HG02763 (cell line): ENCODE results near the gene SVOP.

Experiments
- ATAC-seq: cut with Tn5 transposase; IDR thresholded peaks from one replicate; pipeline ENCODE4 v1.9.1; 2021; ENCODE audit warnings: mild to moderate bottlenecking, moderate library complexity; ENCODE audit not compliant: unreplicated experiment

Gene SVOP

DNA sequence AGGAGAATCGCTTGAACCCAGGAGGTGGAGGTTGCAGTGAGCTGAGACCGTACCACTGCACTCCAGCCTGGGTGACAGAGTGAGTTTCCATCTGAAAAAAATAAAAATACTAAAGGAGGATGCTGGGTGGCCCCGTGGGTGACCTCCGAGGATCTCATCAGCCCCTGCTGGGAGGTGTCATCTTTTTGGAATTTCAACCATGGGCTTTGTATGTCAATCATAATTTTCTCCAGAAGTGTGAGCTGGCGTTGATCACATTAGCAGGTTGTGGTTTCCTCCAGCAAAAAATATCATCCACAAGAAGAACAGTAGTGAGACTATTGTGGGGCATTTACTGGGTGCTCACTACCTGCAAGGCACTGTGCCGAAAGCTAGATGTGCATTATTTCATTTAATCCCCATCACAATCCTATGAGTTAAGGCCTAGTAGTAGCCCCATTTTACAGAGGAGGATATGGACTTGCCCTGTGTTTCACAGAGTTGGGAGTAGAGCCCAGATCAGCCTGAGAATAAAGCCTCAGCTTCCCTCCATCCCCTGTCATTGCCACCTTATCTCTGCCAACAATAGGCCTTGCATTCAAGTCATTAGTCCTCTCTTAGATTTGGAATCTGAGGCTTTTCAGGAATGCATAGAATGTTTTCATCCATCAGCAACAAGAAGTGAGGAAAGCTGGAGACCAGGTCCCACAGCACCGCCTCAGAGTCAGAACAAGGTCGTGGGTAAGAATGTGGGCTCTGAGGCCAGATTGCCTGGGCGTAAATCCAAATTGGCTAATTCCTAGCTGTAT lies 39.8 kb downstream of the SVOP start:
- no peak for ATAC-seq

DNA sequence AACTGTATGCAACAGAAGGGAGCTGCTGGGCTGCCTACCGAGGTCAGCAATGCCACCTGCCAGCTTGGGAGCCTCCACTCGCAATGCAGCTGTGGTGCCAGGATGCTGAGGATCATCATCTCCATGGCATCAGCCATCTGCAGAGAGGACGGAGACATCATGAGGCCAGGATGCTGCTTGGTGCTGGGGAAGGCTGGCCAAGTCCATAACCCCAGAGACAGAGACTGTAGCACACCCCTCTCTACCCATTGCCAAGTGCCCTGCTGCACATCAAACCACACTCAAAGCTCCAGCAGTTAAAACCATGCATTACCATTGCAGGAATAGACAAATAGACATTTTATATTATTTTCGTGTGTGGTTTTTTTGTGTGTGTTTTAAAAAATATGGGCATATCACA lies 43.5 kb downstream of the SVOP start:
- ATAC-seq = no peak

DNA sequence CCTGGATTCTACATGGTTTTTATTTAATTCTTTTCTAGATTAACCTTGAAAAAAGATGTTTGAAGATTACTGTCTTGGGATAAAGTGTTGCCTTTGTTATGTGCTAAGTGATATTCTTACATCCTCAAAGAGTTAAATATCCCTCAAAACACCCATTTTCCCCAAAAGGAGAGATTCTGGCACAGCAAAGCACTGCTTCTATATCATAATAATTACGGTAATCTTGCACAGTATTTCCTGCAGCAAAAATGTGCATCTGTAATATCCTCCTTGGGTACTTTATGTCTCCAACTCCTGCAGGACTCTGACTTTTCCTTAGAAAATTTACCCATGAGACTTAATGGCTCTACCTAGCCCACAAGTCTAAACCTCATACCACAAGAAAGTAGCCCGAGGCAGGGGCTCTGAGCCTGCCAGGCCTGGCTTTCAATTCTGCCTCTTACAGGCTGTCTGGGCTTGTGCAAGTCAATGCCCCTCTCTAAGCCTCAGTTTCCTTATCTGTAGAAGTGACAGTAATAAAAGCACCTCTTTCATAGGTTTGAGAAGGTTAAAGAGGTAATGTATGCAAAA lies 45.8 kb downstream of the SVOP start:
- ATAC-seq = no peak

DNA sequence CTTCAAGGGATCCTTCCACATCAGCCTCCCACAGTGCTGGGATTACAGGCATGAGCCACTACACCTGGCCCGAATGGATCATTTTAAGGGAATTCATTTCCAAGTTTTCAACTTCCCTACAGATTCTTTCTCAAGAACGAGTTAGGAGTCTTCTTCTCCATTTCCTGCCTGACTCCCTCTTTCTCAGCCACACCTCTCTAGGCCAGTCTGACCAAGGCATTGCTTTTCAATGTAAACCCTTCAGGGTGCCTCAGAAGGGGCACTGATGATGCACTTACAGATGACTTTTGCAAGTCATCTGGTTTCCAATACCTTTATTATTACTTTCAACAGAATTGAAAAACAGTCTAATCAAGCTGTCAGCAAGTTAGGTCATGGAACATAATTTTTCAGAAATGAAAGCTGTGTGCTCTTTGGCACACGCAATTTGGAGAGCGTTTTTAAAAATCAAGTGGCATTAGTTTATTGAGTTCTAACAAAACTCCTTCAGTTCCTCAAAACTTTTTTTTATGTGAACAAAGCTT lies 47.2 kb downstream of the SVOP start:
- ATAC-seq = no peak

DNA sequence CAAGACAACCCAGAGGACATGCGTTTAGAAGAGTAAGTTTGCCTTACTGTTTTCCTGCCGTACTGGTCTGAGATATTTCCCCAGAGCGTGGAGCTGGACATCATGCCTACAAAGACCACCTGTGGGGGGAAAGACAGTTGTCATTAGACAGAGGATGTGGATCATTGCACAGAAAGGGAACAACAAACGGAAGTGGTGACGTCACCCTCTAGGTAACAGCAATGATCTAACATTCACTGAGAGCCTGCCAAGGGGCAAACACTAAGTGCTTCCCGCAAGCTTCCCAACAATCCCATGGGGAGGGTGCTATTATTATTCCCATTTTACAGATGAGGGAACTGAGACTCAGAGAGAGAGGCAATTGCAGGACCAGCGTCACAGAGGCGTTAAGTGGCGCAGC lies 48.5 kb downstream of the SVOP start:
- ATAC-seq = no peak

DNA sequence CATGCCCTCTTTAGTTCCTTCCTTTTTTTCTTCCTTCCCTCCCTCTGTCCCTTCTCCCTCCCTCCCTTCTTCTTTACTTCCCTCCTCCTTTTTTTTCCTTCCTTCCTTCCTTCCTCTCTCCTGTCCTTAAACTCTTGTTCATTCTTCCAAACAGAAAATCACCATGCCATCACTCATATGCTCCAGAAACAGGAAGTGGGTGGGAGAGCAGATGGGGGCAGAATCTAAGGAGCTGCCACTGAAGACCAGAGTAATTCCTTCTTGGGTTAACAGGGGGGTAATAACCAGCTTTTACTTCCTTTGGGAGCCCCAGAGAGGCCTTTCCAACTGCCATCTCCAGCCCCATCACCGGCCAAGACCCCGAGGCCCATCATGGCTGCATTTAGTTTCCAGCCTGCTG lies 51.2 kb downstream of the SVOP start:
- no peak for ATAC-seq

DNA sequence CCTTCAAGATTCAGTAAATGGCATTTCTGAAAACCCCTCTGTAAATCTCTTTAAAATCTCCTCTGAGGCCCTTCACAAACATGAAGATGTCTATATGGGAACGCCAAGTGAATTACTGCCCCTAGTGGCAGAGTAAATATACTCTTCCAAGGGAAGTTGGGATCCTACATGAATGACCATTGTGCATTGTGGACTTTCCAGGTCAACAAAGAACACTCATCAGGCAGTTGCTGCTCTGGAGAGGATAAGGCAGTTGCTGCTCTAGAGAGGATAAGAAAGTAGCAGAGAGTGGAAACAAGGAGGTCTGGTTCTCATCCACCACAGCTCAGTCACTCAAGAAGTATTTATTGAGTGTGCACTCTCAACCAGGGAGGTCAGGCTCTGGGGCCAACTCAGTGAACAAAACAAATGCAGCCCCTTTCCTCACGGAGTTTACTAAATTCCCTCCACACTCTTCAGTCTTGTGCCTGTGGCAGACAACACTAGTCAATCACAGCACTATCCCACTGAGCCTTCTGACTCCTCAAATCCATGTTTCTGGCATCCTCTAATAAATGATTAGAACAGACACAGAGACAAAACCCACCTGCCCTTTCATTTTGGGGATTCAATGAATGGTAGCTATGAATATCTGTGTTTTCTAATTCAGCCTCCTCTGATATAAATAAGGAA lies 52.9 kb downstream of the SVOP start:
- ATAC-seq = no peak

DNA sequence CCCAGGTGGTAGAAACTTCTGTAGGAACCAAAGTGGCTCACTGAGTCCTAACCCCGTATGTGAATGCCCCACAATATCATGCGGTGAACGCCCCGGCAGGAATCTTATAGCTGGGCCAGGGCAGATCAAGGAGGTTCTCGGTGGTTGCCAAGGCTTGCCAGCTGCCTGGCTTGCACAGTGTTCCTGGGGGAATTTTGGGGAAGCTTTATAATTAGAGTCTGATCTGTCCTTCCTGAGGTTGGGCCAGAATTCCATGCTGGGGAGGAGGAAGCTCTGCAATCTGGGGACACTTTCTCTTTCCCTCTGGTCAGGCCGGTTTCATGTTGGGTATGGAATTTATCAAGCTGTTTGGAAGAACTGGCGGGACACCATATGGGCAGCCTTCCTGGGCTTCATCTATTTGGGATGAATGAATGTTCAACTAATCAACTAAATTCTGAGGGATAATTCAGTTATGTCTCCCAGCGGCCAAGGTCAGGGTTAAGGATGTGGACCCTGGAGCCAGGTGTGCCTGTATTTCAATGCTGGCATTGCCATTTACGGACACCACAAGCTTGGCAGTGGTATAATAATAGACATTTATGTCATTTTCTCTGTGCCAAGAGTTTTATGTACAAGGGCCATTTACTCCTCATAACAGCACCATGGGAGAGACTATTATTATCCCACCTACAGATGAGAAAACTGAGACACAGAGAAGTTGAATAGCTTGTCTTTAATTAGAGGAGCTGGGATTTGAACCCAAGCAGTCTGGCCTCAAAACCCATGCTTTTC lies 54.3 kb downstream of the SVOP start:
- ATAC-seq = no peak

DNA sequence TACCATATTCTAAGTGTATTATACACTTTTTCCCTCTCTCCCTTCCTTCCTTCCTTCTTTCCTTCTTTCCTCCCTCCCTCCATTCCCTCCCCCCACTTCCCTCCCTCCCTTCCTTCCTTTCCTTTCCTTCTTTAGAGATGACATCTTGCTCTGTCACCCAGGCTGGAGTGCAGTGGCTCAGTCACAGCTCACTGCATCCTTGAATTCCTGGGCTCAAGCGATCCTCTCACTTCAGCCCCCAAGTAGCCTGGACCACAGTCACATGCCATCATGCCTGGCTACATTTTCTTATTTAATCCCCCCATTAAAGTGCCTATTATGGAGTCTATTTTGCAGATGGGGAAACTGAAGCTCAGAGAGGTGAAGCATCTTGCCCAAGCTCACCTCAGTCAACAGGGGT lies 55.0 kb downstream of the SVOP start:
- no peak for ATAC-seq

DNA sequence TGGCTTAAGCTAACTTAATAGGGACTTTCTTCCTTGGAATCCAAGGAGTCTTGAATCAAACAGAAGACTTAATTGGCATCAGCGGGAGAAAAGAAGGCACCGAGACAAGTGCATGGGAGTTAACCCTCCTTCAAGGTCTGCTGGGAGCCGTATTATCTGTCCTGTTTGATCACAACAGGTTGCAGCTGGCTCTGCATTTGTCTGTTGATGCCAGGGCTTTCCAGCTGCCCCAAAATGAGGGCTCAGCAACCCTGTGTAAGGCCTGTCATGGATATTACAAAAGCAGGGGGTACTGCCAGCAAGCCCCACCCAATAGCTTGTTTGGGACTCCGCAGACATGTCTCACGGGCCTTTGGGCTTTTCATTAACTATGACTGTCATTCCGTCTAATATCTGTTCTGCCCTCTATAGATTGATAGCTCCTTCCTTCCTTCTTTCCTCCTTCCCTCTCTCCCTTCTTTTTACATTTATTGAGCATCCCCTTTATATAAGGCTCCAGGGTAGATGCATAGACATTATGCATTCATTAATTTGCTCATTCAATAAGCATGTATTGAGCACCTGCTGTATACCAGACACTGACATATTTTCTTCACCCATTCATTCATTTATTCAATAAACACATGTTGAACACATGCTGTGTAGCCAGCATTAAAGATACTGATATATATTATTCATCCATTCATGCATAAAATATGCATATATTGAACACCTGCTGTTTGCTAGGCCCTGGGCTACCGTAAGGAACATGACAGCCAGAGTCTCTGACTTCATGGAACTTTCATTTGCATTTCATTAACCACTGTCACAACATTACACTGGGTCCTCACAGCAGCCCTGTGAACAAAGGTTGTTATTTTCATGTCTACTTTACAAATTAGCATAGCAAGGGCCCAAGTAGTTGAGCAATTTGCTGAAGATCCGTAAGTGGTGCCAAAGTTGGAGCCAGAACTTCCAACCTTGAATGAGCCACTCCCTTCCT lies 56.2 kb downstream of the SVOP start:
- no peak for ATAC-seq

DNA sequence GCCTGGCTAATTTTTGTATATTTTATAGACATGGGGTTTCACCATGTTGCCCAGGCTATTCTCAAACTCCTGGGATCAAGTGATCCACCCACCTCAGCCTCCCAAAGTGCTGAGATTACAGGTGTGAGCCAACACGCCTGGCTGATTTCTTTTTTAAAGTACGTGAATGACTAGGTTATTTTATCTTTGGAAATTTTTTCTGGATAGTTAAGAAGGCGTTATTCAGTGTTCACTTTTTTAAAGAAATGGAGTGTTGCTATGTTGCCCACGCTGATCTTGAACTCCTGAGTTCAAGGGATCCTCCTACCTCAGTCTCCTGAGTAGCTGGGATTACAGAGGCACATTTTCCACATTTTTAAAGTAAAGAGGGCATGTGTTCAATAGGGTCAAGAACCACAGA lies 58.6 kb downstream of the SVOP start:
- ATAC-seq = no peak

DNA sequence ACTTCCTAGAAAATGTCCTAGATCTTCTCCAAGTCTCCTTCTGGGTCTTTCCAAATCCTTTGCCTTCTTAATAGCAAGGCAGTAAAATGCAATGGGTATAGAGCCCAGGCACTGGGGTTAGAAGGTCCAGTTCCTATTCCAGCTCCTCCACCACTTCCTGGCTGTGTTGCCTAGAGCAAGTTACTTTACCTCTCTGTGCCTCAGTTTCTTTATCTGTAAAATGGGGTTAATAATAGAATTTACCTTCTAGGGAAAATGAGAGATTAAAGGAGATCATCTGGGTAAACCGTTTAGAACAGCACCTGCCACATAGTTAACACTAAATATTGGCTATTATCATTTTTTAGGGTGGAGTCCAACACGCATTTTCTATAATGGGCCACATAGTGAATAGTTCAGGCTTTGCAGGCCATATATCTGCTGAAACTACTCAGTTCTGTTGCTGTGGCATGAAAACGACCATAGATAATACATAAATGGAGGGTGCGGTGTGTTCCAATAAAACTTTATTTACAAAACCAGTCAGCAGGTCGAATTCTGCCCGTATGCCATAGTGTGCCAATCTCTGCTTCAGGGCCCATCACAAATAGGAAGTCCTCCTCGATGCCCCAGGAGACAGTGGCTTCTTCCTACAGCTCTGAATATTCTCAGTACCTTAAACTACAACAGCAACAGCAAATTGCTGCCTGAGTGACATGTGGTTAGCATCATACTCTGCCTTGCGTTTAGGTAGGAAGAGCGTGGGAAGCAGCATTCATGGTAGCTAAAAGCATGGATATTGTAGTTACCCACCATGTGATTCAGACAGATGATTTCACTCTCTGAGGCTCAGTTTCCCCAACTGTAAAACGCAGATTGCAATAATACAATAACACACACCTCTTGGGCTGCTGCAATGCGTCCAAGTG lies 60.9 kb downstream of the SVOP start:
- no peak for ATAC-seq

DNA sequence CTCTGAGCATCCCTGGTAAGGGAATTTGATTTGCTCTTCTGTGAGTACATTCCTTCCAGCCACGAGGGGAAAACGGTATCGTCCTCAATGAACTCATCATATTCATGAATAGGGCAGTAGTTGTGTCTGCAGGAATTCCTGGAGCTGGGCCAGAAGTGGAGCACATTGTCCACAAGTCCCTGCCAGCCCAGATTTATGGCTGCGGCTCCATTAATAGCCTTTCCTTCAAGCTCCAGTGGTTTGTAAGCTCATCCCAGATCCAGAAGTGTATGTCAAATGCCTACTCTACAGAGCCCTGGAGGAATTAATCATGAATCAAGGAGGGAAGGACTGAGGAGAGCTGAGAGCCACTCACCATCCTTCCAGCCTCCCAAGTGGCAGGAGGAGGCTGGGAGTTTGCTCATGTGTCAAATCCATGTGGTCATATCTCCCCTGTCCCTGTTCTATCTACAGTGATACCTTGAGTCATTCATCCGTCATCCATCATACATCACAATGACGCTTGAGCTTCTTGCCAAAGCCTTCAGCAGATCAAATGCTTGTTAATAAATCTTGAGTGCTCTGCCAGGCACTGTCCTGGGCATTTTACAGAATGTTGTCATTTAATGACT lies 65.5 kb downstream of the SVOP start:
- no peak for ATAC-seq

DNA sequence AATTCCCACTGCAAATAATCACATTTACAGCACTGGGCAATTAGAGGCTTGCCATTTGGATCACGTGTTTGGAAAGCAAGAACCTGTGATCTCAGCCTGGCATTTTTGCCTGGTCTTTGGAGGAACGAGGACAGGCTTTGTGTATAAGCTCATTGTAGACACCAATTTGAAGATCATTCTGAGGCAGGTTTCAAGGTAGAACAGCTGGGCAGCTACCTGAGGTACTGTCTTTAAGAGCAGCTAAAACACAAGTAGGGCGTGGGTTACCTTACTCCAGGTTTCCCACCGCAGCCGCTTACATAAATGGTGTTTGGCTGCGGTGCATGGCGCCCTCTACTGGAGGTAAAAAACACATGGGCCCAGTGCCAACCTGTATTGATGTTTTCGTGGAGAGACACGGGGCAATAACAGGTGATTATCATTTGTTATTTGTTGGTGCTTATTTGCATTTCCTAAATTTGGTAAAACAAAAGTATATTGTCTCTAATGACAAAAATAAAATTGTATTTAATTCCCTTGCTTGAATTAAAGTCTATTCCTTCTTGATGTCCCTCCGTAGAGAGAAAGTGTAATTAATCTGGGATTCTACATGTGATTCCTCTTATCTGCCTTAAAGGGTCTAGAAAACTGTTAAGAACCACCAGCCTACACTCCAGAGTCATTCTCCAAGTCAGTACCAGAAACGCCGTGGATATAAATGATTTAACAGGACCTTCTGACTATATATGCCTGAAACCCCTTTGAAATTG lies 69.7 kb downstream of the SVOP start:
- ATAC-seq = peak; percentile 42

DNA sequence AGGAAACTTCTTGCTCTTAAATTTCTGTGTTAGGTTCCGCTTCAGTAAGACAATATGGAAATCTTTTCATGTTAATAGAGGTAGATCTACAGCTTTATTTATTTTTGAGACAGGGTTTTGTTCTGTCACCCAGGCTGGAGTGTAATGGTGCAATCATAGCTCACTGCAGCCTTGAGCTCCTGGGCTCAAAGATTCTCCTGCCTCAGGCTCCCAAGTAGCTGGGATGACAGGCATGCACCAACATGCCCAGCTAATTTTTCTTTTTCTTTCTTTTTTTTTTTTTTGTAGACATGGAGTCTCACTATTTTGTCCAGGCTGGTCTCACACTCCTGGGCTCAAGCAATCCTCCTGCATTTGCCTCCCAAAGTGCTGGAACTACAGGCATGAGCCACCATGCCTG lies 70.9 kb downstream of the SVOP start:
- ATAC-seq = no peak

DNA sequence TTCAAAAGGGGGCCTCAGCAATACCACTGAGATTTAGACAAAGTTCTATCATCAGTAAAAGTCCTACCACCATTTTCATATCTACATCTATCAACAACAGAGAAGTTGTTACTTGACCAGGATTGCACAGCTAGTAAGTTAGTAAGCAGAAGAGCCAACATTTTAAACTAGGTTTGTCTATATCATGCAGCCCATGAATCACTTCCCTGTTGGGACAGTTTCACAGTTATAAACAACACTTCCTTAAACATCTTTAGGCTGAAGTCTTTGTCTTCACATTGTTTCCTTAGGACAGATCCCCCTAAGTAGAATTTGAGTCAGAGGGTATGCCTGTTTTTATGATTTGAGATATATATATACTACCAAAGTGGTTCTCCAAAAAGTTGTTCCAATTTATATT lies 72.5 kb downstream of the SVOP start:
- no peak for ATAC-seq

DNA sequence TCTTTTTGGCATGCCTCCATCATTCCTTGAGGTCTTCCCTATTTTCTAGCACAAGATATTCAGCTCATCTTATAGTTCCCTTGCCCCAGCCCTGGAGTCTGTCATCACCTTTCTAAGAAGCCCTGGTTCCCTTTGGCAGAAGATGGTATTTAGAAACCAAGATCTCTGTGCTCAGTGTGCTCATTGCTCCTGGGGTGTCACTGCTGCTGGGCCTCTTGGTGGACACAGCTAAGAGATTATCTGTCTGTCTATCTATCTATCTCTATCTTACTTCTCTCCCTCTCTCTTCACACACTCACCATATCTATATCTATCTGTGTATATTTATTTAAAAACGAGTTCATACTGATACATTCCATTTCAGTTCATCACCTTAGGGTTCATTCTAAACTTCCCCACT lies 73.8 kb downstream of the SVOP start:
- ATAC-seq = no peak

DNA sequence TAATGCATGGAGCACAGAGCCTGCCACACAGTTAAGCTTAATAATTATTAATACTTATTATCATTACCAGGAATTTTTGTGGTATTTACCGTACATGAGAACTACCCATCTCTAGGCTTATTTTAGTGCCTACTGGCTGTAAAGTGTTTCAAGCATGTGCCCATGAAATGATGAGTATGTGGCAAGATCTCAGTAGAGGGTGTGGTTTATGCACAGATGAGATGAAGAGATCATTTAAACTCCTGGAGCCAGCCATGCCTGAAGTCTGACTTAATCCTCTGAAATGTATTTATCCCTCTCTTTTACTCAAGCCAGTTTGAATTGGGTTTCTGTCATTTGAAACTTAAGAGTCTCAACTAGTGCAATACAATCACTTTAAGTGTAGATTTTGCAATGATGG lies 80.7 kb downstream of the SVOP start:
- no peak for ATAC-seq
